ENCODE measurements around the gene SGTA. TPM values are rescaled to one million over a fixed set of nuclear protein-coding genes. Genes with fewer than 3 reads are reported as not detected.

The SGTA gene
- polyA plus RNA-seq, 3 donors, result 48.4 to 66.5 (median 62.8) TPM

- DNase-seq (ENCODE audit: extremely low read depth in 1 of 11, low read depth in 9 of 11, low spot score in 4 of 11), result no peak
These were observed 29.6 kb upstream of the SGTA start for GRCh38 chr19:2812414-2813234.

- no peak for DNase-seq (ENCODE audit: extremely low read depth in 1 of 11, low read depth in 9 of 11, low spot score in 4 of 11)
These were observed 28.8 kb upstream of the SGTA start for GRCh38 chr19:2811735-2812413.

GRCh38 chr19:2811221-2811722 lies 28.2 kb upstream of the SGTA start:
- no peak for DNase-seq (ENCODE audit: extremely low read depth in 1 of 11, low read depth in 9 of 11, low spot score in 4 of 11)

- DNase-seq (ENCODE audit: extremely low read depth in 1 of 11, low read depth in 9 of 11, low spot score in 4 of 11), result no peak
These were observed 27.3 kb upstream of the SGTA start for GRCh38 chr19:2810141-2811091.

GRCh38 chr19:2809387-2810140 lies 26.5 kb upstream of the SGTA start:
- no peak for DNase-seq (ENCODE audit: extremely low read depth in 1 of 11, low read depth in 9 of 11, low spot score in 4 of 11)

GRCh38 chr19:2808129-2808941 lies 25.3 kb upstream of the SGTA start:
- no peak for DNase-seq (ENCODE audit: extremely low read depth in 1 of 11, low read depth in 9 of 11, low spot score in 4 of 11)

- no peak for DNase-seq (ENCODE audit: extremely low read depth in 1 of 11, low read depth in 9 of 11, low spot score in 4 of 11)
These were observed 24.5 kb upstream of the SGTA start for GRCh38 chr19:2807379-2808128.

- DNase-seq (ENCODE audit: extremely low read depth in 1 of 11, low read depth in 9 of 11, low spot score in 4 of 11), result no peak
These were observed 23.8 kb upstream of the SGTA start for GRCh38 chr19:2806736-2807378.

- no peak for DNase-seq (ENCODE audit: extremely low read depth in 1 of 11, low read depth in 9 of 11, low spot score in 4 of 11)
These were observed 23.0 kb upstream of the SGTA start for GRCh38 chr19:2805991-2806649.

GRCh38 chr19:2805261-2805900 lies 22.3 kb upstream of the SGTA start:
- no peak for DNase-seq (ENCODE audit: extremely low read depth in 1 of 11, low read depth in 9 of 11, low spot score in 4 of 11)

- no peak for DNase-seq (ENCODE audit: extremely low read depth in 1 of 11, low read depth in 9 of 11, low spot score in 4 of 11)
These were observed 21.3 kb upstream of the SGTA start for GRCh38 chr19:2804156-2805004.

GRCh38 chr19:2803486-2804155 lies 20.5 kb upstream of the SGTA start:
- DNase-seq (ENCODE audit: extremely low read depth in 1 of 11, low read depth in 9 of 11, low spot score in 4 of 11), result no peak

- DNase-seq (ENCODE audit: extremely low read depth in 1 of 11, low read depth in 9 of 11, low spot score in 4 of 11), result no peak
These were observed 19.8 kb upstream of the SGTA start for GRCh38 chr19:2802826-2803225.

- DNase-seq (ENCODE audit: extremely low read depth in 1 of 11, low read depth in 9 of 11, low spot score in 4 of 11), result no peak
These were observed 17.4 kb upstream of the SGTA start for GRCh38 chr19:2800506-2800905.

Measured in renal cortex interstitium (tissue), 11 donors.